Neural cell (in vitro differentiated cells): ENCODE results near the gene CDH4. TPM values are rescaled to one million over a fixed set of nuclear protein-coding genes. Genes with fewer than 3 reads are reported as not detected.

Experiments
- H2AFZ ChIP-seq: fragments of 200-600, 300-800 bp; sonication (generic), shearing (Covaris generic); 2 replicates; pipeline ENCODE4 v1.6.0; 2014; ENCODE audit warnings: low read depth, mild to moderate bottlenecking, antibody characterized with exemption, low read length, moderate library complexity
- H3F3A ChIP-seq: fragments of 200-600 bp; shearing (Covaris generic); 2 replicates; pipeline ENCODE4 v1.6.1; 2016; ENCODE audit warnings: mild to moderate bottlenecking, moderate library complexity, mixed read lengths, antibody characterized with exemption, low read length; ENCODE audit not compliant: insufficient read depth, poor library complexity, severe bottlenecking
- H3K27ac ChIP-seq: fragments of 200-600, 300-800 bp; sonication (generic), shearing (Covaris generic); 2 replicates; pipeline ENCODE4 v1.5.1; 2014; ENCODE audit warnings: mild to moderate bottlenecking, low read length, moderate library complexity
- H3K27me3 ChIP-seq: fragments of 300-800, 200-600 bp; sonication (generic), shearing (Covaris generic); 2 replicates; pipeline ENCODE4 v1.6.0; 2014; ENCODE audit warnings: mild to moderate bottlenecking, low read depth, low read length, moderate library complexity; ENCODE audit not compliant: insufficient read depth
- H3K36me3 ChIP-seq: fragments of 300-800, 200-600 bp; sonication (generic), shearing (Covaris generic); 2 replicates; pipeline ENCODE4 v1.5.1; 2014; ENCODE audit warnings: mild to moderate bottlenecking, antibody characterized with exemption, low read length, moderate library complexity; ENCODE audit not compliant: insufficient read depth
- H3K4me2 ChIP-seq: fragments of 300-800, 200-600 bp; sonication (generic), shearing (Covaris generic); 2 replicates; pipeline ENCODE4 v1.6.0; 2014; ENCODE audit warnings: mild to moderate bottlenecking, low read length
- H3K4me3 ChIP-seq: fragments of 300-800, 200-600 bp; sonication (generic), shearing (Covaris generic); 2 replicates; pipeline ENCODE4 v1.5.1; 2014; ENCODE audit warnings: mild to moderate bottlenecking, low read length, moderate library complexity
- H3K79me2 ChIP-seq: fragments of 200-600 bp; shearing (Covaris generic); replicated peaks from 2 replicates; pipeline ENCODE4 v1.6.0; 2014; ENCODE audit warnings: mild to moderate bottlenecking, low read length, moderate library complexity; ENCODE audit not compliant: insufficient read depth
- H3K9ac ChIP-seq: fragments of 300-800, 200-600 bp; sonication (generic), shearing (Covaris generic); 2 replicates; pipeline ENCODE4 v1.6.1; 2016; ENCODE audit warnings: mild to moderate bottlenecking, low read length, mixed read lengths
- H3K9me2 ChIP-seq: fragments of 200-600 bp; shearing (Covaris generic); 2 replicates; pipeline ENCODE4 v1.6.1; 2016; ENCODE audit warnings: mild to moderate bottlenecking, low read length, mixed read lengths; ENCODE audit not compliant: insufficient read depth
- H3K9me3 ChIP-seq: fragments of 200-600, 300-800 bp; sonication (generic), shearing (Covaris generic); 2 replicates; pipeline ENCODE4 v1.6.1; 2016; ENCODE audit warnings: mild to moderate bottlenecking, mixed run types, low read length, moderate library complexity, mixed read lengths
- H4K20me1 ChIP-seq: fragments of 200-600 bp; shearing (Covaris generic); 2 replicates; pipeline ENCODE4 v1.6.1; 2016; ENCODE audit warnings: mild to moderate bottlenecking, mixed run types; ENCODE audit not compliant: insufficient read depth
- CTCF ChIP-seq: fragments of 450-650 bp; IDR thresholded peaks from 2 replicates; pipeline ENCODE4 v1.5.1; 2014; ENCODE audit warnings: antibody characterized with exemption, mild to moderate bottlenecking, moderate library complexity; ENCODE audit not compliant: poor library complexity, severe bottlenecking
- EP300 ChIP-seq: fragments of 450-650 bp; conservative IDR thresholded peaks from 2 replicates; pipeline ENCODE4 v1.6.1; 2014; ENCODE audit warnings: antibody characterized with exemption, mild to moderate bottlenecking, moderate library complexity; ENCODE audit not compliant: poor library complexity, severe bottlenecking
- EZH2 ChIP-seq: fragments of 200-600, 300-800 bp; shearing (Covaris generic), sonication (generic); IDR thresholded peaks from 2 replicates; pipeline ENCODE4 v1.6.1; 2014; ENCODE audit warnings: antibody characterized with exemption, low read length, borderline replicate concordance, mild to moderate bottlenecking; ENCODE audit not compliant: insufficient read depth, poor library complexity, severe bottlenecking
- MXI1 ChIP-seq: fragments of 450-650 bp; conservative IDR thresholded peaks from 2 replicates; pipeline ENCODE4 v1.6.1; 2014; ENCODE audit warnings: antibody characterized with exemption, mild to moderate bottlenecking; ENCODE audit not compliant: poor library complexity, severe bottlenecking
- POLR2AphosphoS5 ChIP-seq: IDR thresholded peaks from 2 replicates; pipeline ENCODE4 v1.6.1; 2012
- RAD21 ChIP-seq: fragments of 450-650 bp; conservative IDR thresholded peaks from 2 replicates; pipeline ENCODE4 v1.6.1; 2014; ENCODE audit warnings: antibody characterized with exemption, mild to moderate bottlenecking, moderate library complexity
- SMC3 ChIP-seq: fragments of 450-650 bp; conservative IDR thresholded peaks from 2 replicates; pipeline ENCODE4 v1.6.1; 2014; ENCODE audit warnings: antibody characterized with exemption, mild to moderate bottlenecking, moderate library complexity; ENCODE audit not compliant: poor library complexity
- TAF1 ChIP-seq: IDR thresholded peaks from 2 replicates; pipeline ENCODE4 v1.6.1; 2012; ENCODE audit warnings: low read depth
- polyA plus RNA-seq: library from polyadenylated mRNA; depleted of rRNA; stranded (reverse); fragments of >200 nt; gene quantifications from 2 replicates; pipeline ENCODE4 v1.2.3, GENCODE V29; 2014
- TF ChIP-seq, protein P1 (sequence below): IDR thresholded peaks from 2 replicates; pipeline ENCODE4 v1.6.1; 2012; ENCODE audit warnings: borderline replicate concordance

Gene CDH4
- polyA plus RNA-seq, 1 donor from 2014 or later: 24.6 TPM

- H4K20me1 ChIP-seq: no peaks in the 10 kb centered on the region
- H3K4me2 ChIP-seq: no peak overlapping the region
- no peaks in the 10 kb centered on the region for H3K27me3 ChIP-seq
- no peaks in the 10 kb centered on the region for H3K9me2 ChIP-seq
- no peak overlapping the region for H3K27ac ChIP-seq
- TF ChIP-seq, protein P1, sequence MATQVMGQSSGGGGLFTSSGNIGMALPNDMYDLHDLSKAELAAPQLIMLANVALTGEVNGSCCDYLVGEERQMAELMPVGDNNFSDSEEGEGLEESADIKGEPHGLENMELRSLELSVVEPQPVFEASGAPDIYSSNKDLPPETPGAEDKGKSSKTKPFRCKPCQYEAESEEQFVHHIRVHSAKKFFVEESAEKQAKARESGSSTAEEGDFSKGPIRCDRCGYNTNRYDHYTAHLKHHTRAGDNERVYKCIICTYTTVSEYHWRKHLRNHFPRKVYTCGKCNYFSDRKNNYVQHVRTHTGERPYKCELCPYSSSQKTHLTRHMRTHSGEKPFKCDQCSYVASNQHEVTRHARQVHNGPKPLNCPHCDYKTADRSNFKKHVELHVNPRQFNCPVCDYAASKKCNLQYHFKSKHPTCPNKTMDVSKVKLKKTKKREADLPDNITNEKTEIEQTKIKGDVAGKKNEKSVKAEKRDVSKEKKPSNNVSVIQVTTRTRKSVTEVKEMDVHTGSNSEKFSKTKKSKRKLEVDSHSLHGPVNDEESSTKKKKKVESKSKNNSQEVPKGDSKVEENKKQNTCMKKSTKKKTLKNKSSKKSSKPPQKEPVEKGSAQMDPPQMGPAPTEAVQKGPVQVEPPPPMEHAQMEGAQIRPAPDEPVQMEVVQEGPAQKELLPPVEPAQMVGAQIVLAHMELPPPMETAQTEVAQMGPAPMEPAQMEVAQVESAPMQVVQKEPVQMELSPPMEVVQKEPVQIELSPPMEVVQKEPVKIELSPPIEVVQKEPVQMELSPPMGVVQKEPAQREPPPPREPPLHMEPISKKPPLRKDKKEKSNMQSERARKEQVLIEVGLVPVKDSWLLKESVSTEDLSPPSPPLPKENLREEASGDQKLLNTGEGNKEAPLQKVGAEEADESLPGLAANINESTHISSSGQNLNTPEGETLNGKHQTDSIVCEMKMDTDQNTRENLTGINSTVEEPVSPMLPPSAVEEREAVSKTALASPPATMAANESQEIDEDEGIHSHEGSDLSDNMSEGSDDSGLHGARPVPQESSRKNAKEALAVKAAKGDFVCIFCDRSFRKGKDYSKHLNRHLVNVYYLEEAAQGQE: no peak
- TF ChIP-seq MXI1 (no peak), TAF1 (no peak), CTCF (no peak), SMC3 (no peak), EP300 (no peak), EZH2 (no peak), RAD21 (no peak), POLR2AphosphoS5 (no peak)
- H3K36me3 ChIP-seq: no peaks in the 10 kb centered on the region
- H3K79me2 ChIP-seq: peaks cover 4% of the 10 kb centered on the region
- H2AFZ ChIP-seq: no peak overlapping the region
- H3K9ac ChIP-seq: no peak overlapping the region
- peaks cover 4% of the 10 kb centered on the region for H3F3A ChIP-seq
- no peak overlapping the region for H3K4me3 ChIP-seq
- H3K9me3 ChIP-seq: no peaks in the 10 kb centered on the region
These were observed 124.6 kb downstream of the CDH4 start for GRCh38 chr20:61376541-61377240.

DNA sequence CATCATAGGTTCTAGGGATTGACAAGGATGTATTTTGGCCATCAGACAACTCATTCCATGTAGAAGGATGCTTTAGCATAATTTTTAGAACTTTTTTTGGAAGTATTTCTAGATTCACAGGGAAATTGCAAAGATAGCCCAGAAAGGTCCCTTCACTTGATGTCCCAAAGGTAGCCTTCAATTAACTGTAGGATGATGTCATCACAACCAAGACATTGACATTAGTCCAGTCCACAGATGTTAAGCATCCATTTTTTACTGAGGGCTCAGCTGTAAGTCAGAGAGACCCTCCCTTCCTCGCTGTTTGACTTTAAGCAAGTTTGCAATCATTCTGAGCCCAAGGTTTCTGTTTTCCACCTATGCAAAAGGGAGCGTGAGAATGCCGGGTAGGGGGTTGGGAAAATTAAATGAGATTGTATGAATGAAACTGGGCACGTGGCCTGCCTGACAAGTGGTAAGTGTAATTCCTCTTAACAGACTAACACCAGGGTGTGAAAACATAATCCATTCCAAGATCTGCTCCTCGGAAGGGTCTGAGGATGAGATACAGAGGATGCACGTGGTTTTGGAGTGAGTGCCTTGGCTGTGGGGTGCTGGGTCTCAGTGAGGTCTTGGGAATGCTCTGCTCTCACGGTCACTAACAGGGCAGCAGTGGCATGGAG is 126.8 kb downstream of the CDH4 start:
- no peaks in the 10 kb centered on the region for H3K27me3 ChIP-seq
- no peak overlapping the region for H3K27ac ChIP-seq
- H3K36me3 ChIP-seq: peaks cover 7% of the 10 kb centered on the region

More for the DNA sequence above, 126.8 kb downstream of the CDH4 start:
- no peak overlapping the region for H3K4me2 ChIP-seq
- no peaks in the 10 kb centered on the region for H3K9me2 ChIP-seq
- H3K9me3 ChIP-seq: peaks cover 1% of the 10 kb centered on the region
- no peak overlapping the region for H3K9ac ChIP-seq
- H4K20me1 ChIP-seq: no peaks in the 10 kb centered on the region
- no peak overlapping the region for H3K4me3 ChIP-seq
- peaks cover 6% of the 10 kb centered on the region for H3F3A ChIP-seq
- TF ChIP-seq SMC3 (no peak), EZH2 (no peak), TAF1 (no peak), POLR2AphosphoS5 (no peak), RAD21 (no peak), MXI1 (no peak), CTCF (no peak), EP300 (no peak)
- TF ChIP-seq, protein P1: no peak
- H3K79me2 ChIP-seq: peaks cover 4% of the 10 kb centered on the region
- H2AFZ ChIP-seq: no peak overlapping the region
